ENCODE results near the gene ZMYND8.

DNA sequence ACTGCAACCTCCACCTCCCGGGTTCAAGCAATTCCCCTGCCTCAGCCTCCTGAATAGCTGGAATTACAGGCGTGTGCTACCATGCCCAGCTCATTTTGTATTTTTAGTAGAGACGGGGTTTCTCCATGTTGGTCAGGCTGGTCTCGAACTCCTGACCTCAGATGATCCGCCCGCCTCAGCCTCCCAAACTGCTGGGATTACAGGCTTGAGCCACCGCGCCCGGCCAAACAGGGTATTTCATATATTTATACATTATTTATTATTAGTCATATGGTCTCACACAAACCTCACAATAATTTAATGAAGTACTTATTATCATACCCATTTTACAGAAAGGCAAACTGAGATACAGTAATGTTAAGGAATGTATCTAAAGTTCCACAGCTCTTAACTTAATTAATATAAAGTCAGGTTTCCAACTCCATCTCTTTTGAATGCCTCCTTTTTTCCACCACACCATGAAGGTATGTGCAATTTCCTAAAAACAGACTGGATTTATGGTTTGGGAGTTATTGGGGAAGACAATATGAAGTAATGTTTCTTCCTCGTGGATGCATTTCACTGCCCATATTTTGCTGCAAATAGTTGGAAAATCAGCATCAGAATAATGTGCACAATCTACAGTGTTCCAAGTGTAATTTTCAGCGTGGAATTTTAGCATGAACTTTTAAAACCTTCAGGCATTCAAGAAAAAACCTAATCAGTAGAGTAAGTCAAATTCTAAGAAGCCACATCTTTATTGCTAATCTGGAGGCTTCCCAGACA lies 65.7 kb downstream of the ZMYND8 start:
- TF ChIP-seq EZH2 (IDR thresholded peaks at IDR 0.05; ENCODE audit: borderline replicate concordance, low read depth, low read length, severe bottlenecking) (no peak), CTCF (IDR thresholded peaks at IDR 0.05; ENCODE audit: borderline replicate concordance, extremely low read depth, low read length, poor library complexity, severe bottlenecking) (no peak)

All from DND-41 (cell line).